NCI-H446 treated with DMSO at 0.1 percent for 48 hours (cell line): ENCODE data around the gene PGC.
A peak's percentile ranks its signal among the peaks of the same experiment; 100 is the strongest.

Experiments
- DNase-seq: peaks from one replicate; lab custom pipeline; 2025; lab: John Stamatoyannopoulos, UW

The PGC gene

DNA sequence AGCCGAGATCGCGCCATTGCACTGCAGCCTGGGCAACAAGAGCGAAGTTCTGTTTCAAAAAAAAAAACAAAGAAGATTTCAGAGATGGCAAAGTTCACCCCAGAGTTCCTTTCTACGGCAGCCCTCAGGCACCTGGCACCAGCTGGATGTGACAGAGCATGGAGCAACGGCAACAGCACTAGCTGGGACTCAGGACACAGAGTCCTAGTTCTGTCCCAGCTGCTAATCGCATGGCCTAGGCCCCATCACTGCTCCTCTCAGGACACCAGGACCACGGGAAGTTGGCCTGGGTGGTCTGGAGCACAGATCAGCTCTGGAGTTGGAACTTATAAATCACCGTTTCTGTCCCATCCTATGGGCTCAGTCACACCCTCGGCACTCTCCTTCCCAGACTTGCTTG lies 1.1 kb downstream of the PGC start:
- DNase-seq, result no peak

DNA sequence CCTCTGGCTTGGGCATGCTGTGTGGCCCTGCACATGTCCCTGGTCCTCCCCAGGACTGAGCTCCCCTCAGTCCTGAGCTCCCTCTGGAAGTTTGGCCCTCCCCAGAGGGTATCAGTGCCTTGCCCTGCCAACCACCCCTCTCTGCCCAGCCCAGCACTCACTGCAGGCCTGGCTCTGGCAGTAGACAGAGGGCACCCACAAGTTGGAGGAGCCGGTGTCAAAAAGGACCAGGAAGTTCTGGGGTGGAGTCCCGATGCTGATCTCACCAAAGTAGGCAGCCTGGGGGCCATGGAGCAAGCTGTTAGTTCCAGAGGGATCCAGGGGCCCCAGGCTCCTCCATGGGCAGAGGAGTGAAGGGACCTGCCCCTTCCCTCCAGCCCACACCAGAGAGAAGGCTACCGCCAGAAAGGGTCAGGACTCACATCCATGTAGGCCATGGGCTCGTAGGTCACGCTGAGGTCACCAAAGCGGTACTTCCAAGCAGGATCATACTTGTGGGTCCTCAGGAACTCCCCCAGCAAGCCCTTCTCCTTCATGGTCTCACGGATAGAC lies 2.9 kb downstream of the PGC start:
- no peak for DNase-seq

DNA sequence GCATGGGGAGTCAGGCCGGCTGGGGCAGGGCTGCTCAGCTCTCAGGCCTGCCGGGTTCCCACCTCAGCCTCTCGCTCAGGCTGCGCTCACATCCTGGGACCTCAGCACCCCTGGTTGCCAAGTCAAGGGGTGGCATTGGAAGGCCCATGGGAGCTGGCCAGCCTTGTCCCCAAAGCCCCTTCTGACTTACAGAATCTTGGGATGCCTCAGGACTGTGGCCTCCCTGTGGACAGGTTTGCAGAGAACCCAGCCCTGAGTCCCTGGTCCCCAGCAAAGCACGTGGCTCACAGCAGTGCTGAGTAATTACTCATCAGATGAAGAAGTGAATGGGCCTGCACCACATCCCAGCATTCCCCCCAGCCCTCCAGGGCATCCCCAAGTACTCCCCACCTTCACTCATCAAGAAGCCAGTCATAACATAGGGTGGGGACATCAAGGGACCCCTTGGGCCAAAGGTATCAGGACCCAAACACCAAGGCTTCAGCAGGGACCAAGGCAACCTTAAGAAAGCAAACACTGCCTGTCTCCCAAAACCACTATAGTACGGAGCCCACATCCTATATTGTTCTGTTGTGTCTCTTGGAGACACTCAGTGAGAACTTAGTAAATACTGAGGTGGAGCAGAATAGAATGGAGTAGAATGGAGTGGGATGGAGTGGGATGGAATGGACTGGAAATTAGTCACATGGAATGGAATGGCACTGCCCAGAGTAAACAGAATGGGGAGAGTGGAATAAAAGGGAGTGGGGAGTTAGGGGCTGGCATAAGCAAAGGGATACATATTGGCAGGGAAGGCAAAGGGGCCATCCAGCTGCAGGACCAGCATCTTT lies 3.6 kb downstream of the PGC start:
- no peak for DNase-seq

GRCh38 chr6:41741625-41742490 lies 5.3 kb downstream of the PGC start:
- no peak for DNase-seq

DNA sequence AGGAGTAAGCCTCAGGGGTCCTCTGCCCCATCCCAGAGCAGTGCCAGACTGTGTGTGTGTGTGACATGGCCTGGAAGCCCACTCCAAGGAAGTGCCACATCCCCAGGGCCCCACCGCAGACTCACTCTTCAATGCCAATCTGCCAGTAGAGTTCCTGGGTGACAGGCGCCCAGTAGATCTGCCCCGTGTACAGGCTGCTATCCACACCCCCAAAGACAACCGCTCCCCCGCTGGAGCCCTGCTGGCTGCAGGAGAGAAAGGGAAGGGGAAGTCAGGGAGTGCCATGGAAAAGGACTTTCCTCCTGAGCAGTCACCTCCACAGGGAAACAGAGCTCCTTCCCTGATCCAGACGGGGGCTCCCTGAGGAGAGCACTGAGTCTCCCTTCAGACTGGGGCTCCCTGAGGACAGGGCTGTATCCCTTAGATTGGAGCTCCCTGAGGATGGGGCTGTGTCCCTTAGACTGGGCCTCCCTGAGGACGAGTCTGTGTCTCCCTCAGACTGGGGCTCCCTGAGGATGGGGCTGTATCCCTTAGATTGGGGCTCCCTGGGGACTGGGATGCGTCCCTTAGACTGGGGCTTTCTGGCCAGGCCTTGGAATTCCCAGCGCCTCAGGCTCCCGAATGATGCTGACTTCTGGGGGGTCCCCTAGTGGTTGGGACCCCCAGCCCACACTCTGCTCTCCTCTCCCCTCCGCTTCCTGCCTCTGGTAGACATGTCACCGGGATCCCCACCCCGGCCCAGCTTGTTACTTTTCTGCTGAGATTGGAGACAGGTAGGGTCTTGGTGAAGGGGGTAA lies 6.6 kb downstream of the PGC start:
- no peak for DNase-seq

- no peak for DNase-seq
These were observed 8.2 kb downstream of the PGC start for GRCh38 chr6:41739041-41739440.

- no peak for DNase-seq
These were observed 9.5 kb downstream of the PGC start for GRCh38 chr6:41737591-41738130.

GRCh38 chr6:41736800-41737555 lies 10.2 kb downstream of the PGC start:
- no peak for DNase-seq

DNA sequence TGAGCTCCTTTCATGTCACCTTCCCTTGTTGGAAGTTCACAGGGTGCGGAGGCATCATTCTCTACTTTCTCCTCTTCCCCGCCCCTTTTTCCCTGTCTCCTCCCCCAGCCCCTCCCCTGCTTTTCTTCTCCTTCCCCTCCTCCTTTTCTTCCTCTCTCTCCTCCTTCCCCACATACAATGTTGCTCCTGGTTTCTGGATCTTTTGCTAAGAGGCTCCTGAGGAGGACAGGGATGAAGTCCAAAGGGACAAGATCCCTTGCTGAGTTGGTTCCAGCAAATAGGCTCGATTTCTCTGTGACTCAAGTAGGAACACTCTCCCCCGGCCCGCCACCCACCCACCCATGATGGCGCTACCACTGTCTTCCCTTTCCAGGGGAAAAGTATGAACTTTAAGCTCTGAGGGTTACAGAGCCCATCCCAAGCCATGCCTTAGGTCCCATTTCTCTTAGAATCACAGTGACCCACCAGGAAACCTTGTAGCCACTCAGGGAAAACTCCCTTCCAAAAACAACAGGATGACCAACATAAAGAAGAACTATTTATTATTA lies 10.9 kb downstream of the PGC start:
- no peak for DNase-seq

DNA sequence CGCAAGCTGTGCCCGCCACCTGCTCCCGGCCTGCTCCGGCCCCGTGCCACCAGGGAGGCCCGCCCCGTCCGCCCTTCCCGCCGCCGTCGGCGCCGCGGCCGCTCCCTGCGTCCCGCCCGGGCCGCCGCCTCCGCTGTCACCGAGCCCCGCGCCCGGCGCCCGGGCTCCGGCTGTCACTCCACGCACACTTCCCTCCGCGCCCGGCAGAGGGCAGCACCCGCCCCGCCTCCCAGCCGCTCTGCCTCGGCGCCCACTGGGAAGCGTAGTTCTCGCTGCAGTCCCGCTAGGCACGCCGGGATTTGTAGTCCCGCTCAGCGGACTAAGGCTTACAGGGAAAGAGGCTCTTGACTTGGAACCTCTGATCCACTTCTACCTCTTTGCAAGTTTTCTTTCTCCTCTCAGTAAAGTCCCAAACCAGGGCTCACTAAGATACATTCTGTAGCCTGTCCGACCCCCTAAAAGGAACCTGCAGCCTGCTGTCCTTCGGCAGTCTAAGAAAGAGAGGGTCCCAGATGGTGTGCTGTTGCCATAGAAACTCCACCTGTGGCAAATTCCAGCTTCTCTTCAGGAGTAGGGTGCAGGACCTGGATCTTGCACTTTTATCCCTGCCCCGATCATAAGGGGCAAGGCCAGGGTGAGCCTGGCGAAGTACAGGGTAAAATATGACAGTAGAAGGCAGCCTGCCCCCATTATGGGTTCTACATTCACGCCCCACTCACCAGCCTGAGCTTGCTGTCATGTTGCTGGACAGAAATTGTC lies 11.6 kb downstream of the PGC start, which contains the start of gene TFEB:
TFEB (minus strand) TSS at position 182 of the 759 bp plus-strand sequence. CDS start 44,395 bp downstream, outside the sequence.
- DNase-seq, result peak; percentile 64

DNA sequence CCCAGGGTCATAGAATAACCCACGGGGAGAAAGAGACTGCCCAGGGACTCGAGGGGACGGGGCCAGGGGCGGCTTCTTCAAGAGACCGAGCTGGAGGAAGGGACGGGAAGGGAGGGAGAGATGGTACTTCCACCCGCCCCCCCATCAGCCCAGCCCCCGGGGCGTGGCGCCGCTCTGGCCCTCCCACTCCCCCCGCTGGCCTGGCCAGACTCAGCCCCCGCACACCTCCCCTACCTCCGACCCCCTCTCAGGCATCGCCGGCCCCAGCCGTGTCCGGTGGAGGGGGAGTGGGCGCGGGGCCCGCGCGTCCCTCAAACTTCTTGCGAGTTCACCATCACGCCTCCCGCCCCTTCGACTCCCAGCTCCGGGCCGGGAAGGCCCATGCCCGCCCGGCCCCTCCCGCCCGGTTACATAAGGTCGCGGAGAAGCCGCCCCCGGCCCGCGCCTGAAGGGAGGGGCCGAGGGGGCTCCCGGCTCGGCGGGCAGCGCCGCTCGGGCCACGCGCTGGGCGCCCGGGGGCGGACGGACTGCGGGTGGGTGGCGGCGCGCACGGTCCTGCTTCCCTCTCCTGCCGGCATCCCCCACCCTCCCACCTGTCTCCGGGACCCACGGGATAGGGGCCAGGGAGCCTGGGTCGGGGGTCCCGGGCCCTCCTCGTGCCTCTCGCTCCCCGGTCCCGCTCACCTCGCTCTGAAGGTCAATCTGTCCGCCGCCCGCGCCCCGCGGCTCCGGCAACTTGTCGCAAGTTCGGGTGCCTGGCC lies 12.4 kb downstream of the PGC start:
- peak; percentile 45 for DNase-seq

DNA sequence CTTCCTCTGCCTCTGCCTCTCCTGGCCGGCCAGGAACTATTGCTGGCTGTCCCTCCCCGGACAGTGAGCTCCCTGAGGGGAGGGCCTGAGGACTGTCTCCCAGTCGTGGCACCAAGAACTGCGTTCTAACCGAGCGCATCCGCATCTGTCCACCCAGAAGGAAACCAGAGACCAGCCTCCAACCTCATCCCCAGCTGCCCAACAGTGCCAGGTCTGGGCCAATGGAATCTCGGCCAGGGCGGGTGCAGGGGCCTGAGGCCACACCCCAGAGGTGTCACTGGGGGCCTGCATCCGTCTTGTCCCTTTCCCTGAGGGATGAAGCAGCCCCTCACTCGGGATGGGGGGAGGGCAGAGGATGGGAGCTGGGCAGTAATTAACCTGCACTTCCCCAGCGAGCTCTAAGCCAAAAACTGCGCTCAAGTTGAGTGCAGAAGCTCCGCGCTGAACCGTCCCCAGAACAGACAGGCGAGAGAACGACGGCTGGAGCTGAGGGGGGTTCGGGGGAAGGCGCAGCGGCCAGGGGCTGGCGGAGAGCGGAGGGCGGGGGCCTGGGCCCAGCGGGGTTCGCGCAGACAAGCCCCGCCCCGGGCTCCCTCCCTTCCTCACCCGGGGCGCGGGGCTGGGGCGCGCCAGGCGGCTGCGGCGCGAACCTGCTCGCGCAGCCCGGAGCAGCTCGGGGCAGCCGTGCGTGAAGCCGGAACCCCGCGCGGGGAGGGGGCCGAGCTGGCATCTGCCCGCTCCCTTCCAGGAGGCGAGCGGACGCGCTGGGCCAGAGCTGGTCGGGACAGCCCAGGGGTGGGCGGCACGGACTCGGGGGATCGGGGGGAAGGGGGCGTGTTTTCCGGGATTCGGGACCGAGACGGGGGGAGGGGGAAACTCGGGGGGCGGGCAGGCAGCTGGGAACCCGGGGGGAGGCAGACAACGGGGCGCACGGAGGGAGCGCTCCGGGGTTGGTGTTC lies 13.2 kb downstream of the PGC start:
- peak; percentile 68 for DNase-seq

DNA sequence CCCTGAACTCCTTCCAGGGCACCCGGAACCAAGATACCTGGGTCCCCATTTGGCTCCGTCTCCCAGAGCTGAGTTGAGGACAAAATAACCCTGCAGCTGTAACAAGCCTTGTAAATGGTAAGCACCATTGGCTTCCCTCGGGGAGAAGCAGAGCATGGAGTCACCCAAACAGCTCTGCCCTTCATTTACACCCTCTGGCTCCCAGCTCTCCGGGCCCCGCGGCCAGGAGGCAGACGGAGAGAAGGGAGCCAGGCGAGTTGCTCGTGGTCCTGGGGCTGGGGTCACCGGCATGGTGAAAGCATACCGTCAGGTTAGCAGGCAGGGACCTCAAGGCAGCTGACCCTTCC lies 13.9 kb downstream of the PGC start:
- DNase-seq, result no peak

DNA sequence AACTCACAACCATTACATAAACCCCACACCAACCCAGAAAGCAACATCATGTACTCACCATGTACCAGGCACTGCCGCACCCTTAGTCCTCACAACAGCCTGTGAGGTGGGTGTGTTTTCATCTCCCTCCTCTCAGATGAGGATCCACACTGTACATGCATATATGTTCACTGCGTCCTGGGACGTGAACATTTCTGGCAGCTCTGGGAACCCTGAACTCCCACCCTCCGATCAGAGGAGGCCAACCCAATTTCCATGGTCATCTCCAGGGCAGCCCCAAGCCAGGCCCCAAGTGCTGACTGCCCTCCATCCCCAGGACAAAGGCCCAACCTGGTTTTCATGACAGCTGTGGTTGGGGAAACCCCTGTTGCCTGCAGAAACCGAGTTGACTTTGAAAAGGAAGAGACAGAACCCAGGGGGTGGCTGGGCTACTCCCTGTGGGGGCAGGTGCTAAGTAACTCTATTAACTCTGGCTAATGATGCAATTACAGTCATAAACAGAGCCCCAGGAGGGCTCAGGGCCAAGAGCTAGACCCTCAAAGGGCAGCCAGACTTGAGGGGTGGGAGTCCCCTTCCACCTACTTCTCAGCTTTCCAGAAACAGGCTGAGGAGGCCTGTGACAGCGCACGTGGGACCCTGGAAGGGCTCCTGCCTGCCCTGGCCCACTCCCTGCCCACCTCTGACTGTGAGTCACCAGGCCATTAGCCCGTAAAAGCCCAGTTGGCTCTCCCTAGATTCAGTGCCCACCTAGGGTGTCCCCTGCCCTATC lies 14.4 kb downstream of the PGC start:
- no peak for DNase-seq

DNA sequence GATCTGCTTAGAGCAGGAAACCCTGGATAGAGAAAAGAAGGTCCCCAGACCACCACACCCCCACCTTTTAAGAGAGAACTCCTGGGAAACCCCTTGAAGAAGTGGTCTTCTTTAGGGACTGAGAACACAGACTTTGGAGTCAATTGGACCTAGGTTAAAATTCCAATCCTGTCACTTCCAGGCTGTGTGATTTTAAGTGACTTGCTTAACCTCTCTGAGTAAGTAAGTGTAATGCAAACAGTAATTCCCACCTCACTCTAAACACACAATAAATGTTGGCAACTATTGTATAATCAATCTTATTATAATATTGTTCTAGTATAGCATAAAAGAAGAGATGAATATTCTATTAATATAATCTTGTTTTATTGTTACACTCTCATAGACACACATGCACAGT lies 15.0 kb downstream of the PGC start:
- DNase-seq, result no peak

DNA sequence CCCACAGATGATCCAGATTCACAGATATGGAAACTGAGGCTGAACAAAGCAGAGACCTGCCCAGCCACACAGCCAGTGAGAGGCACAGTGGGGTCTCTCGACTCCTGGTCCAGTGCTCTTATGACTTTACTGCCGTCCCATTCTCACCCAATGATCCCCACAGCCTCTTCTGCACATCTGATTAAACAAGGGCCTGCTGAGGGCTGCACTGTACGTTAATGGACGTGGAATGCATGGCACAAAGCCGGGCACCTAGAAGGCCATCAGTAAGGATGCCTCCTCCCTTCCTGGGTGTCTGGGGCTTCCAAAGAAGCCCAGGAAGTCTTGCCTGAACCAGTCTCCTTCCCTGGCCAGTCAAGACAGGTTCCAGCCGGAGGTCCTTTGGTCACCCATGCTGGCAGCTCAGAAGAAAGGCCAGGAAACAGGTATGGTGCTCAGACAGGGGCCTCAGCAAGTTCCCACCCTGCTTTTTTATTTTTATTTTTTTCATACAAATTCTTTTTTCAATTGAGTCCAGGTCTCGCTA lies 15.6 kb downstream of the PGC start:
- no peak for DNase-seq
